ENCODE results near the gene STAM2. TPM values are rescaled to one million over a fixed set of nuclear protein-coding genes. Genes with fewer than 3 reads are reported as not detected.
"Not testable (repeated sequence)": the region's sequence is repeated elsewhere in the genome, so short reads cannot be mapped to it uniquely, and the experiment has no call there.

STAM2 gene
- total RNA-seq, 1 donor from 2014 or later: 63.6 TPM

- no peak for DNase-seq (ENCODE audit: low spot score in 2 of 2)
- no peak for FAIRE-seq
These were observed 1.7 kb downstream of the STAM2 start for GRCh38 chr2:152173831-152174230.

DNA sequence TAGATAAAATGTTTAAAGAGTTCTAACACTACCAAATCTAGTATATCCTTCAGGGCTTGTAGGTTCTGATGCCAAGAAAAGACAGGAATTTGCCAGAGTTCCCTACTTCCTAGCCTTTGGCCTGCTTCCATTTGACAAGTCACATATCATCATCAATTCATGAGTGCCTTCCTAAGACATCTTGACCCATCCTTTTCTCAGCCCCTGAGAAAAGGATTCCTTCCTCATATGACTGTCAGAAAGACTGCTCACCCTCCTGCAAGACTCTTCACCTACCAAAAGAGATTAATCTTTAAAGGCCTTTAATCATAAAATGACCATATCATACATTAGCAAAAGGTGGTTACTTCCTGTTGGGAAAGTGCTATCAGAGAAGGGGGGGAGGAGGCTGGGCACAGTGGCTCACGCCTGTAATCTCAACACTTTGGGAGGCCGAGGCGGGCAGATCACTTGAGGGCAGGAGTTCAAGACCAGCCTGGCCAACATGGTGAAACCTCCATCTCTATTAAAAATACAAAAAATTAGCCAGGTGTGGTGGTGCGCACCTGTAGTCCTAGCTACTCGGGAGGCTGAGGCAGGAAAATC is 3.3 kb downstream of the STAM2 start:
- not testable (repeated sequence) for DNase-seq (ENCODE audit: low spot score in 2 of 2); FAIRE-seq

DNA sequence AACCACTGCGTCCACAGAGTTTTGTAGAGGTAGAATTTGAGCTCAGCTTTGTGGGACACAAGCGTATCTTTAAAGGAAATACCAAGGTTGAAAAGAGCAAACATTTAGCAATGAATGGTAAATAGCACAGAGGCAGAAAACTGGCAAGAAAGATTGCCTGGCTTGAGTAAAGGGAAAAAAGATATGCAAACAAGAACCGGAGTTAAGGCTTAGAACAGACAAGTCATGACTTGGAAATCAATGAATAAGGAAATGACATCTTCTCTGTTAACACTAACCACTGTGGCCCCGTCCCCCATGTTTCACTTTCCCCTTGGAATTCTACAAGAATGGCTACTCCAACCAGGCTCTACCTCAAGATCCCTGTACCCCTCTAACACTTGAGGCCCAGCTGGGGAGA is 3.8 kb downstream of the STAM2 start:
- no peak for DNase-seq (ENCODE audit: low spot score in 2 of 2)
- no peak for FAIRE-seq

GRCh38 chr2:152169158-152169557 is 6.4 kb downstream of the STAM2 start:
- not testable (repeated sequence) for FAIRE-seq; DNase-seq (ENCODE audit: low spot score in 2 of 2)

GRCh38 chr2:152167470-152167869 is 8.1 kb downstream of the STAM2 start:
- FAIRE-seq; DNase-seq (ENCODE audit: low spot score in 2 of 2): not testable (repeated sequence)

- DNase-seq (ENCODE audit: low spot score in 2 of 2): no peak
- no peak for FAIRE-seq
These were observed 8.5 kb downstream of the STAM2 start for GRCh38 chr2:152167065-152167464.

DNA sequence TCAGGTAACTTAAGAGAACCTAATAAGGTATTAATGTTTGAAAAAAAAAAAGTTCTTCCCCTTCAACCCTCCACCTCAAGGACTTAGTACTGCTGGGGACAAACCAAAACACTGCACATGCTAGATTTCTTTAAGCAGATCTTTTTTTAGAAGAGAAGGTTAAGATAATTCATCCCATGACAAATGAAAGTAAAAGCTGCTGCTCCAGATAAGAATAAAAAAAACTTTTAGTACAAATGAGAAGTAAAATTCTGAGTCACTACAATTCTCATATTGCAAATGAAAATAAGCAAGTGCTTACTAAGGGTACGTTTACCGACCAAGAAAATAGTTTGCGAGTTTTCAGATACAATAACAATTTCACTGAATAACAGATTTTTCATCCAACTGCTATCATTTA is 8.9 kb downstream of the STAM2 start:
- FAIRE-seq (no peak), DNase-seq (ENCODE audit: low spot score in 2 of 2) (no peak)

GRCh38 chr2:152165780-152166179 is 9.8 kb downstream of the STAM2 start:
- no peak for FAIRE-seq

DNA sequence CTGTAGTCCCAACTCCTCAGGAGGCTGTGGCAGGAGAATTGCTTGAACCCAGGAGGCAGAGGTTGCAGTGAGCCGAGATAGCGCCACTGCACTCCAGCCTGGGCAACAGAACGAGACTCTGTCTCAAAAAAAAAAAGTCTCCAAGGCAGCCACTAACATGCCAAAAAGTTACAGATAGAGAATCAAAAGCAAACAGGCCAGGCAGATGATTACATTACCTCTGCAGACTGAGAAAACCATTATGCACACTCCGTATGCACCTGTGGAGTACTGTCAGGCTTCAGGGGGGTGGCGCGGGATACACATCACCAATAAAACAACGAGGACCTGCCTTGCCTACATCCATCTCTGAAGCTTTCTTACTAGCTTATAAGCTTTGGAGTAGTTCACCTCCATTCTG is 10.3 kb downstream of the STAM2 start:
- no peak for FAIRE-seq

More at GRCh38 chr2:152165780-152166179, 9.8 kb downstream of the STAM2 start:
- no peak for DNase-seq (ENCODE audit: low spot score in 2 of 2)

GRCh38 chr2:152163669-152164068 is 11.9 kb downstream of the STAM2 start:
- DNase-seq (ENCODE audit: low spot score in 2 of 2); FAIRE-seq: not testable (repeated sequence)

More for the DNA sequence above, 10.3 kb downstream of the STAM2 start:
- DNase-seq (ENCODE audit: low spot score in 2 of 2): no peak

DNA sequence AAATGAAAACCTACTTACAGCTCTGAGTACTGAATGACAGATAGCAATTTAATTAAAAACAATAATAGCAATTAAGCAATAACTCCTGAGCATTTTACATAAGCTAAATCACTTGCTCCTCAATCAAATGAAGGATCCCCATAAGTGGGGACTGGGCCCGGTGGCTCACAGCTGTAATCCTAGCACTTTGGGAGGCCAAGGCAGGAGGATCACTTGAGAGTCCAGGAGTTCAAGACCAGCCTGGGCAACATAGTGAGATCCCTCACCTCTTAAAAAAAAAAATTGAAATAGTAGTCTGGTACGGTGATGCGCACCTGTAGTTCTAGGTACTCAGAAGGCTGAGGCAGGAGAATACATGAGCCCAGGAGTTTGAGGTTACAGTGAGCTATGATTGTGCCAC is 13.4 kb downstream of the STAM2 start:
- FAIRE-seq (no peak), DNase-seq (ENCODE audit: low spot score in 2 of 2) (no peak)

- DNase-seq (ENCODE audit: low spot score in 2 of 2) (no peak), FAIRE-seq (no peak)
These were observed 14.0 kb downstream of the STAM2 start for GRCh38 chr2:152161598-152161997.

GRCh38 chr2:152160378-152160777 is 15.2 kb downstream of the STAM2 start:
- FAIRE-seq; DNase-seq (ENCODE audit: low spot score in 2 of 2): not testable (repeated sequence)

- FAIRE-seq (no peak), DNase-seq (ENCODE audit: low spot score in 2 of 2) (no peak)
These were observed 18.3 kb downstream of the STAM2 start for GRCh38 chr2:152157253-152157652.

GRCh38 chr2:152155209-152155608 is 20.4 kb downstream of the STAM2 start:
- DNase-seq (ENCODE audit: low spot score in 2 of 2): no peak
- FAIRE-seq: no peak

- DNase-seq (ENCODE audit: low spot score in 2 of 2) (no peak), FAIRE-seq (no peak)
These were observed 21.1 kb downstream of the STAM2 start for GRCh38 chr2:152154462-152154861.

GRCh38 chr2:152134488-152135280 is 40.9 kb downstream of the STAM2 start:
- DNase-seq (ENCODE audit: low spot score in 2 of 2): no peak
- FAIRE-seq: no peak

DNA sequence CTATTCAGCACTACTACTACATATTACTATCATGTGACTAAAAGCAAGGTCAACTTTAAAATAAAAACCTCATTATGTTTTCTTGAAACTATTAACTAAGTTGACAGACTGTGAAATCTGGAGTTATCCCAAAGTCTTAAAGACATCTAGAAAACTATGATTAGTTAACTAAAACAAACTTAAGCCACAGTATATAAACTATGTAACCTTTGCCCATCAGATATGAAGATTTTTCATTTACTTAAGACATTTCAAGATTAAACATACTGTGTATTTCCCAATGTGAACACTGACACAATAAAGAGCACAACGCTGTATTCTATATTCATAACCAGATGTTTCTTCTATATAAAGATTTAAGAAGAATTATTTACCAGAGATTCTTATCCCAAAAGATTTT is 43.3 kb downstream of the STAM2 start:
- FAIRE-seq (no peak), DNase-seq (ENCODE audit: low spot score in 2 of 2) (no peak)

DNA sequence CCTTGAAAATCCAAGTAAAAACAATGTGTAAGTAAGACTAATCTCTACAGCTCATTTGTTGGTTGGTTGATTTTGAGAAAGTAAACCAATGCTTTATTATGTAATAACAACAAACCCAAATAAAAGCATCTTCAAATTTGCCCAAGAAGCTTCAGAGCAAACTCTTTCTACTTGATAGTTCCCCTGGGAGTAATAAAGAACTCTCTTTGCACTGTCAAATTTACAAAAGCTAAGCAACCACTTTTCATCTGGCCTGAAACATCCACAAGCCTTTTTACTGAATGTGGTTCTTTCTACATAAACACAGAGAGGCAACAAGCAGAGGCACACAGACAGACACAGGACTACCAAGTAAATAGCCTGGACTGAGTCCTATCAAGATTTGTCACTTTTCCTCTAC is 47.9 kb downstream of the STAM2 start:
- FAIRE-seq: no peak
- DNase-seq (ENCODE audit: low spot score in 2 of 2): no peak

- FAIRE-seq: no peak
- no peak for DNase-seq (ENCODE audit: low spot score in 2 of 2)
These were observed 48.9 kb downstream of the STAM2 start for GRCh38 chr2:152126664-152127063.

DNA sequence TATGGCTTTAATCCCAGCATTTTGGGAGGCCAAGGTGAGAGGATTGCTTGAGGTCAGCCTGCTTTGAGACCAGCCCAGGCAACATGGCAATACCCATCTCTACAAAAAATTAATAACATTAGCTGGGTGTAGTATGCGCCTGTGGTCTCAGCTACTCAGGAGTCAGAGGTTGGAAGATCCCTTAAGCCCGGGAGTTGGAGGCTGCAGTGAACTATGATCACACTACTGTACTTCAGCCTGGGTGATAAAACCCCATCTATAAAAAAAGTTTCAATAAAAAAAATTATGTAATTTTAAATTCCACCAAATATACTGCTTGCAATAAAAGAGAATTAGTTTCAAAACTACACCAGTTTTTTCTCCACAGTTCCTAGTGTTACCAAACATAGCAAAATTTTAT is 53.4 kb downstream of the STAM2 start:
- FAIRE-seq: no peak
- no peak for DNase-seq (ENCODE audit: low spot score in 2 of 2)

DNA sequence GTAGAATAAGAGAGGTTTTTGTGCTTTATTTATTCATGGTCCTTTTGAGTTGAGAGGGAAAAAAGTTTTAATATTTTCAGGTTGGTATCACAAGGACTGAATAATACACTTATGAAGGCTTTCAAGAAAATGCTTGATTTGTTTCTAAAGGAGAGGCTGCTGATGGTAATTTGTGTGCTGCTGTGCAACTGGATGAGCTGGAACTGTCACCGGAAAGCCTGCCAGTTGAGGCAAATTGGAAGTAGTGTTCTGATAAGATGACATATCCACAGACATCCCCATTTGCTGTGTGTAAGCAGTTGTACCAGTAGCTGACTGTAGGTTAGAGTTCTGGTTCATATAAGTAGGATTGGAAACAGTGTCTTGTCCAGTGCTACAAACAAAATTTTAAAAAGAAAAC is 55.1 kb downstream of the STAM2 start:
- FAIRE-seq (no peak), DNase-seq (ENCODE audit: low spot score in 2 of 2) (no peak)
